Body of pancreas (tissue), 4 donors: ENCODE data around the gene HTRA2.

ENCODE experiments used
- CTCF ChIP-seq, 7 experiments: fragments of 450-650 bp in 4 of 7; fragments of 200-600 bp in 3 of 7; sonication (generic) in 3 of 7; IDR thresholded peaks; one replicate each; pipeline ENCODE4 v1.5.1; 2016 to 2019; ENCODE audit warnings: antibody characterized with exemption in 7 of 7
- POLR2A ChIP-seq, 3 donors: fragments of 450-650 bp; IDR thresholded peaks; one replicate each; pipeline ENCODE4 v1.6.1; 2016; ENCODE audit warnings: antibody characterized with exemption in 3 of 3, mild to moderate bottlenecking in 2 of 3

GRCh38 chr2:74507926-74508520, 21.7 kb upstream of the HTRA2 start:
- TF ChIP-seq POLR2A (IDR thresholded peaks at IDR 0.05) (no peak), CTCF (IDR thresholded peaks at IDR 0.05) (no peak)
